GM12878 (cell line): ENCODE measurements around the gene RAC2. TPM values are rescaled to one million over a fixed set of nuclear protein-coding genes. Genes with fewer than 3 reads are reported as not detected.

Experiments
- ATAC-seq: fragments of 200-7000 bp; cut with Tn5 transposase; 3 replicates; pipeline ENCODE4 v1.9.1; 2020; ENCODE audit warnings: mild to moderate bottlenecking, moderate library complexity
- BruUV-seq: library from RNA; stranded (reverse); fragments of 400-500 nt; replicated peaks from 2 replicates; lab custom pipeline; 2021; lab: Mats Ljungman, UMichigan
- CTCF ChIA-PET: fragments of 300-600 bp; sonication (Branson Sonifier 250); formaldehyde crosslinking; extraction: SDS; loops from one replicate; lab custom pipeline; 2021; ENCODE audit warnings: inconsistent platforms; lab: Yijun Ruan, JAX
- POLR2A ChIA-PET: fragments of 350-600 bp; formaldehyde crosslinking; extraction: SDS; loops from one replicate; lab custom pipeline; 2021; ENCODE audit warnings: inconsistent platforms; lab: Charles Lee
- RAD21 ChIA-PET: fragments of 300-600 bp; sonication (Branson Sonifier 250); formaldehyde crosslinking; loops from one replicate; lab custom pipeline; 2023; ENCODE audit warnings: antibody characterized with exemption; ENCODE audit not compliant: unreplicated experiment; lab: Charles Lee
- SMC1A ChIA-PET: fragments of 300-600 bp; sonication (Branson Sonifier 250); formaldehyde crosslinking; loops from one replicate; lab custom pipeline; 2023; ENCODE audit not compliant: unreplicated experiment, uncharacterized antibody; lab: Charles Lee
- DNase-seq: peaks from one replicate; pipeline ENCODE4 v3.0.0-alpha.2; 2011; ENCODE audit warnings: low read depth, low spot score
- FAIRE-seq: peaks from 3 replicates; lab custom pipeline; 2011; peaks lifted over from hg19 to GRCh38; lab: Jason Lieb, UNC
- H2AFZ ChIP-seq: 2 replicates; pipeline ENCODE4 v1.6.0; 2011; ENCODE audit warnings: low read depth, low read length, control low read depth; ENCODE audit not compliant: control insufficient read depth
- H3K27ac ChIP-seq: 2 replicates; pipeline ENCODE4 v1.5.1; 2011; ENCODE audit warnings: control low read depth; ENCODE audit not compliant: control insufficient read depth, insufficient read depth
- H3K27me3 ChIP-seq, 2 experiments: replicated peaks in 1 of 2; 2 replicates each; pipeline versions ENCODE4 v1.6.0 to v1.6.1; 2011; ENCODE audit warnings: low read length in 1 of 2; ENCODE audit not compliant: control insufficient read depth in 2 of 2, insufficient read depth in 2 of 2
- H3K36me3 ChIP-seq, 2 experiments: 2 replicates each; pipeline ENCODE4 v1.5.1; 2011; ENCODE audit warnings: low read length in 1 of 2; ENCODE audit not compliant: control insufficient read depth in 2 of 2, insufficient read depth in 2 of 2
- H3K4me1 ChIP-seq: 2 replicates; pipeline ENCODE4 v1.6.1; 2011; ENCODE audit warnings: mild to moderate bottlenecking, low read length, moderate library complexity, mixed read lengths; ENCODE audit not compliant: control insufficient read depth, insufficient read depth
- H3K4me2 ChIP-seq: 2 replicates; pipeline ENCODE4 v1.6.0; 2011; ENCODE audit warnings: control low read depth; ENCODE audit not compliant: control insufficient read depth, insufficient read depth
- H3K4me3 ChIP-seq: fragments of 200-600 bp; sonication (generic); 2 replicates; pipeline ENCODE4 v1.5.1; 2016
- H3K79me2 ChIP-seq: 2 replicates; pipeline ENCODE4 v1.6.0; 2011; ENCODE audit warnings: low read length; ENCODE audit not compliant: control insufficient read depth, insufficient read depth
- H3K9ac ChIP-seq: 2 replicates; pipeline ENCODE4 v1.8.0; 2011; ENCODE audit warnings: low read length, control low read depth, mixed read lengths; ENCODE audit not compliant: control insufficient read depth, insufficient read depth
- H3K9me3 ChIP-seq: replicated peaks from 3 replicates; pipeline ENCODE4 v1.5.1; 2011; ENCODE audit warnings: mild to moderate bottlenecking, low read length; ENCODE audit not compliant: control insufficient read depth, insufficient read depth
- H4K20me1 ChIP-seq: 2 replicates; pipeline ENCODE4 v1.6.0; 2011; ENCODE audit not compliant: control insufficient read depth, insufficient read depth
- BACH1 ChIP-seq: fragments of 450-650 bp; IDR thresholded peaks from 2 replicates; pipeline ENCODE4 v1.6.1; 2017; ENCODE audit warnings: mild to moderate bottlenecking, borderline replicate concordance
- CBX5 ChIP-seq: sonication (generic); IDR thresholded peaks from 2 replicates; pipeline ENCODE4 v1.6.1; 2016; ENCODE audit warnings: low read depth, moderate library complexity, mild to moderate bottlenecking, inconsistent platforms
- CHD2 ChIP-seq: IDR thresholded peaks from 2 replicates; pipeline ENCODE4 v1.6.1; 2011; ENCODE audit warnings: low read depth, low read length, improper control_type of control experiment, borderline replicate concordance
- CREB1 ChIP-seq: IDR thresholded peaks from 2 replicates; pipeline ENCODE4 v1.6.1; 2012; ENCODE audit warnings: low read depth, mild to moderate bottlenecking, inconsistent platforms
- FOS ChIP-seq: IDR thresholded peaks from 3 replicates; pipeline ENCODE4 v1.6.1; 2011; ENCODE audit warnings: borderline replicate concordance; ENCODE audit not compliant: insufficient read length; ENCODE audit errors: extremely low read depth
- MEF2A ChIP-seq: IDR thresholded peaks from 2 replicates; pipeline ENCODE4 v1.6.1; 2011; ENCODE audit warnings: low read depth, mild to moderate bottlenecking, low read length, moderate library complexity; ENCODE audit not compliant: insufficient read depth
- NR2C2 ChIP-seq: IDR thresholded peaks from 2 replicates; pipeline ENCODE4 v1.6.1; 2011; ENCODE audit warnings: borderline replicate concordance, low read depth; ENCODE audit not compliant: control insufficient read depth, insufficient read length
- PAX8 ChIP-seq: fragments of 450-650 bp; IDR thresholded peaks from 2 replicates; pipeline ENCODE4 v1.6.1; 2017; ENCODE audit warnings: mild to moderate bottlenecking, moderate library complexity
- POLR2AphosphoS2 ChIP-seq: IDR thresholded peaks from 2 replicates; pipeline ENCODE4 v1.6.1; 2011; ENCODE audit warnings: low read depth, mild to moderate bottlenecking, low read length, improper control_type of control experiment, moderate library complexity
- SMARCA5 ChIP-seq: fragments of 450-650 bp; IDR thresholded peaks from 2 replicates; pipeline ENCODE4 v1.6.1; 2017; ENCODE audit warnings: mild to moderate bottlenecking
- SREBF2 ChIP-seq: IDR thresholded peaks from 2 replicates; pipeline ENCODE4 v1.6.1; 2012; ENCODE audit warnings: mild to moderate bottlenecking, low read length
- SUPT20H ChIP-seq: IDR thresholded peaks from 2 replicates; pipeline ENCODE4 v1.6.1; 2011; ENCODE audit warnings: low read depth, mild to moderate bottlenecking, low read length, moderate library complexity, borderline replicate concordance; ENCODE audit not compliant: control insufficient read depth
- SUZ12 ChIP-seq: fragments of 200-600 bp; sonication (generic); IDR thresholded peaks from one replicate; pipeline ENCODE4 v1.6.1; 2018; ENCODE audit warnings: antibody characterized with exemption, mild to moderate bottlenecking; ENCODE audit not compliant: unreplicated experiment
- WRNIP1 ChIP-seq: IDR thresholded peaks from 2 replicates; pipeline ENCODE4 v1.6.1; 2011; ENCODE audit warnings: low read depth, low read length, improper control_type of control experiment, borderline replicate concordance
- ZNF207 ChIP-seq: fragments of 450-650 bp; IDR thresholded peaks from 2 replicates; pipeline ENCODE4 v1.6.1; 2014; ENCODE audit warnings: antibody characterized with exemption, mild to moderate bottlenecking, borderline replicate concordance
- WGBS: methylation state at CpG from one replicate; pipeline ENCODE4 v1.1.6; 2016; ENCODE audit warnings: low lambda C conversion rate; ENCODE audit not compliant: insufficient replicate concordance, insufficient coverage; ENCODE audit errors: missing lambda C conversion rate; 5-methylcytosine and 5-hydroxymethylcytosine counted together
- in situ Hi-C: fragments of 300-500 bp; cut with MboI; formaldehyde crosslinking; loops from 9 replicates; pipeline ENCODE4 v1.14.3; 2018; ENCODE audit warnings: mixed read lengths
- intact Hi-C: fragments of 100-400 bp; cut with micrococcal nuclease; formaldehyde crosslinking; loops from one replicate; pipeline ENCODE4 v1.14.2; 2022; ENCODE audit not compliant: unreplicated experiment
- polyA plus RNA-seq, 11 experiments: library from polyadenylated mRNA; depleted of rRNA in 4 of 11; unstranded in 6 of 11; stranded (reverse) in 5 of 11; fragments of >200 nt; fragmentation: Nextera tagmentation in 4 of 11; fragmentation: Illumina TruSeq in 1 of 11; extraction: Ambion mirVana in 4 of 11; extraction: Trizol in 1 of 11; gene quantifications; 1 replicate in 1 of 11; 2 replicates in 10 of 11; pipeline versions ENCODE4 v1.2.1 to v1.2.3, GENCODE V29; 2011 to 2016; ENCODE audit warnings: inconsistent platforms in 2 of 11, missing spikeins in 2 of 11, low read depth in 1 of 11
- total RNA-seq, 4 experiments: library from RNA; depleted of rRNA in 3 of 4; stranded (reverse); fragments of >200 nt in 3 of 4; fragmentation: Illumina TruSeq in 1 of 4; extraction: Trizol in 1 of 4; gene quantifications; 2 replicates each; pipeline versions ENCODE4 v1.2.1 to v1.2.3, GENCODE V29; 2013 to 2021
- TF ChIP-seq, protein P1 (sequence below): IDR thresholded peaks from 2 replicates; pipeline ENCODE4 v1.6.1; 2012; ENCODE audit warnings: low read depth, low read length, improper control_type of control experiment
- TF ChIP-seq, protein P2 (sequence below): IDR thresholded peaks from 2 replicates; pipeline ENCODE4 v1.6.1; 2012; ENCODE audit warnings: low read depth, low read length, improper control_type of control experiment
- TF ChIP-seq, protein P3 (sequence below): fragments of 450-650 bp; formaldehyde crosslinking; IDR thresholded peaks from 2 replicates; pipeline ENCODE4 v1.4.0; 2020; ENCODE audit warnings: mild to moderate bottlenecking, moderate library complexity

RAC2 gene
- total and polyA plus RNA-seq, 10 of the 15 experiments (the other 5 are each of a cell fraction or from before 2014, with no cell fraction given) = 102 to 386 (median 304) TPM

DNA sequence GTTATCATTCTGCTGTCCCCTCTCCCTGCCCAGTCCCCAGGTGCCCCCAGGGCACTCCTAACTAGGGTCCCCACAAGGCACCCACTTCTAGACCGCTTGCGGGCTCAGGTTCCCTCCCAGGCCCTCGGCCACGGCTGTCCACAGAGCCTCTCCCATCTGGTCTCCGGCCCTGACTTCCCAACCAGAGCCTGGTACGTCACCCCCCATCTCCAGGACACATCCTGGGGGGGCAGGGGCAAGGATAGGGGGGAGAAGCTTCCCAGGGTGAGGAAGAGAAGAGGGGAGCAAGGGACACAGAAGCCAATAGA is 32.2 kb downstream of the RAC2 start:
- H3K9me3 ChIP-seq = no peaks in the 10 kb centered on the region
- ChIA-PET RAD21 (no interaction called here), SMC1A (no interaction called here), POLR2A (no interaction called here), CTCF (interaction anchor here (1.1 kb wide), 1 partner anchor 49 kb away, joined by 3 read pairs; no protein-coding TSS in a partner anchor)
- no peak overlapping the region for H3K4me3 ChIP-seq
- H3K9ac ChIP-seq = no peak overlapping the region
- H3K27ac ChIP-seq = no peak overlapping the region
- H3K36me3 ChIP-seq = no peaks in the 10 kb centered on the region; a peak in 3 of 4 replicates
- ATAC-seq (no peak), FAIRE-seq (no peak), DNase-seq (no peak)
- intact Hi-C loops = no loop called here
- in situ Hi-C loops = loop anchor here (25.0 kb wide), 1 partner anchor 1825 kb away; the partner anchor contains the start of gene HMOX1
- no TSS peak for BruUV-seq
- H3K79me2 ChIP-seq = no peaks in the 10 kb centered on the region; the same call in 1 of the 2 replicates
- peaks cover 15% of the 10 kb centered on the region for H3K4me1 ChIP-seq
- no peak overlapping the region for H3K4me2 ChIP-seq
- 98% methylated on average over 6 of the region's 6 CpGs for WGBS
- H4K20me1 ChIP-seq = no peaks in the 10 kb centered on the region
- no peak overlapping the region for H2AFZ ChIP-seq
- H3K27me3 ChIP-seq = no peaks in the 10 kb centered on the region
- TF ChIP-seq, protein P1, sequence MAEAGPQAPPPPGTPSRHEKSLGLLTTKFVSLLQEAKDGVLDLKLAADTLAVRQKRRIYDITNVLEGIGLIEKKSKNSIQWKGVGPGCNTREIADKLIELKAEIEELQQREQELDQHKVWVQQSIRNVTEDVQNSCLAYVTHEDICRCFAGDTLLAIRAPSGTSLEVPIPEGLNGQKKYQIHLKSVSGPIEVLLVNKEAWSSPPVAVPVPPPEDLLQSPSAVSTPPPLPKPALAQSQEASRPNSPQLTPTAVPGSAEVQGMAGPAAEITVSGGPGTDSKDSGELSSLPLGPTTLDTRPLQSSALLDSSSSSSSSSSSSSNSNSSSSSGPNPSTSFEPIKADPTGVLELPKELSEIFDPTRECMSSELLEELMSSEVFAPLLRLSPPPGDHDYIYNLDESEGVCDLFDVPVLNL = no peak
- TF ChIP-seq SREBF2 (no peak), BACH1 (no peak), CREB1 (no peak), CBX5 (no peak), POLR2AphosphoS2 (no peak), SUPT20H (no peak), ZNF207 (no peak), MEF2A (no peak), SMARCA5 (no peak), SUZ12 (no peak), NR2C2 (no peak), WRNIP1 (no peak), CHD2 (no peak), PAX8 (no peak), FOS (no peak)
- TF ChIP-seq, protein P2, sequence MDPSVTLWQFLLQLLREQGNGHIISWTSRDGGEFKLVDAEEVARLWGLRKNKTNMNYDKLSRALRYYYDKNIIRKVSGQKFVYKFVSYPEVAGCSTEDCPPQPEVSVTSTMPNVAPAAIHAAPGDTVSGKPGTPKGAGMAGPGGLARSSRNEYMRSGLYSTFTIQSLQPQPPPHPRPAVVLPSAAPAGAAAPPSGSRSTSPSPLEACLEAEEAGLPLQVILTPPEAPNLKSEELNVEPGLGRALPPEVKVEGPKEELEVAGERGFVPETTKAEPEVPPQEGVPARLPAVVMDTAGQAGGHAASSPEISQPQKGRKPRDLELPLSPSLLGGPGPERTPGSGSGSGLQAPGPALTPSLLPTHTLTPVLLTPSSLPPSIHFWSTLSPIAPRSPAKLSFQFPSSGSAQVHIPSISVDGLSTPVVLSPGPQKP = no peak
- TF ChIP-seq, protein P3, sequence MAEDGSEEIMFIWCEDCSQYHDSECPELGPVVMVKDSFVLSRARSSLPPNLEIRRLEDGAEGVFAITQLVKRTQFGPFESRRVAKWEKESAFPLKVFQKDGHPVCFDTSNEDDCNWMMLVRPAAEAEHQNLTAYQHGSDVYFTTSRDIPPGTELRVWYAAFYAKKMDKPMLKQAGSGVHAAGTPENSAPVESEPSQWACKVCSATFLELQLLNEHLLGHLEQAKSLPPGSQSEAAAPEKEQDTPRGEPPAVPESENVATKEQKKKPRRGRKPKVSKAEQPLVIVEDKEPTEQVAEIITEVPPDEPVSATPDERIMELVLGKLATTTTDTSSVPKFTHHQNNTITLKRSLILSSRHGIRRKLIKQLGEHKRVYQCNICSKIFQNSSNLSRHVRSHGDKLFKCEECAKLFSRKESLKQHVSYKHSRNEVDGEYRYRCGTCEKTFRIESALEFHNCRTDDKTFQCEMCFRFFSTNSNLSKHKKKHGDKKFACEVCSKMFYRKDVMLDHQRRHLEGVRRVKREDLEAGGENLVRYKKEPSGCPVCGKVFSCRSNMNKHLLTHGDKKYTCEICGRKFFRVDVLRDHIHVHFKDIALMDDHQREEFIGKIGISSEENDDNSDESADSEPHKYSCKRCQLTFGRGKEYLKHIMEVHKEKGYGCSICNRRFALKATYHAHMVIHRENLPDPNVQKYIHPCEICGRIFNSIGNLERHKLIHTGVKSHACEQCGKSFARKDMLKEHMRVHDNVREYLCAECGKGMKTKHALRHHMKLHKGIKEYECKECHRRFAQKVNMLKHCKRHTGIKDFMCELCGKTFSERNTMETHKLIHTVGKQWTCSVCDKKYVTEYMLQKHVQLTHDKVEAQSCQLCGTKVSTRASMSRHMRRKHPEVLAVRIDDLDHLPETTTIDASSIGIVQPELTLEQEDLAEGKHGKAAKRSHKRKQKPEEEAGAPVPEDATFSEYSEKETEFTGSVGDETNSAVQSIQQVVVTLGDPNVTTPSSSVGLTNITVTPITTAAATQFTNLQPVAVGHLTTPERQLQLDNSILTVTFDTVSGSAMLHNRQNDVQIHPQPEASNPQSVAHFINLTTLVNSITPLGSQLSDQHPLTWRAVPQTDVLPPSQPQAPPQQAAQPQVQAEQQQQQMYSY (CRISPR knock-in tag) = no peak
